MV-4-11 (cell line): Measurements from ENCODE around the gene WDSUB1.
A peak's percentile ranks its signal among the peaks of the same experiment; 100 is the strongest.

Source experiments
- DNase-seq: peaks from one replicate; lab custom pipeline; 2025; lab: John Stamatoyannopoulos, UW

WDSUB1 gene

DNA sequence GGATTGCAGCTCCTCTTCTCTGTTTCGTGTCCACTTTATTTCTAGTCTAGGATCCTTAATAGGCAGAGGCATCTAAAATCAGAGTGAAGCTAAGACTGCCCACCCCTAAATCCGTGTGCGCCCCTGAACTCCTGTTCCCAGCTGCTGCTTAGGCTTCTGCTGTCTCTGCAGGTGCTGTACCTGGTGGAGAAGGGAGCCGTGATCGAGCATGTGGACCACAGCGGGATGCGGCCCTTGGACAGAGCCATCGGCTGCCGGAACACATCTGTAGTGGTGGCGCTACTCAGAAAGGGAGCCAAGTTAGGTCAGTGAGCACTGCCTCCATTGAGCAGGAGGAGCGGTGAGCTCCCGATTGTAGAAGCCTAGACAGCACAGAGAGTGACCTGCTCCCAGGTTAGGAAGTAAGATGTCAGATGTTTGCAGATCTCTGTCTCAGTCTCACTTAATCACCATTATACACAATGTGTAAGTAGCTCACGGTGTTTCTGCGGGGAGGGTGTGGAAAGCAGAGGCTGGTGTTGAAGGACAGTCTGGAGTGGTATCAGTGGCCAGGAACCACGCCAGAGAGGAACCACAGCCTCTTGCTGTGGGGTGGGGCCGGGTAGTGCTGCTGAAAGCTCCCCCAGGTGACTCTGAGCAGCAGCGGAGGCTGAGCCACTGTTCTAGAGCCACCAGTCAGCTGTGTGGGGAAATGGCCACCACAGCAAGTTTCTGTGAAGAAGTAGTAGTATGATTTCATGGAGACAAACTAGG lies 62.3 kb downstream of the WDSUB1 start:
- no peak for DNase-seq

DNA sequence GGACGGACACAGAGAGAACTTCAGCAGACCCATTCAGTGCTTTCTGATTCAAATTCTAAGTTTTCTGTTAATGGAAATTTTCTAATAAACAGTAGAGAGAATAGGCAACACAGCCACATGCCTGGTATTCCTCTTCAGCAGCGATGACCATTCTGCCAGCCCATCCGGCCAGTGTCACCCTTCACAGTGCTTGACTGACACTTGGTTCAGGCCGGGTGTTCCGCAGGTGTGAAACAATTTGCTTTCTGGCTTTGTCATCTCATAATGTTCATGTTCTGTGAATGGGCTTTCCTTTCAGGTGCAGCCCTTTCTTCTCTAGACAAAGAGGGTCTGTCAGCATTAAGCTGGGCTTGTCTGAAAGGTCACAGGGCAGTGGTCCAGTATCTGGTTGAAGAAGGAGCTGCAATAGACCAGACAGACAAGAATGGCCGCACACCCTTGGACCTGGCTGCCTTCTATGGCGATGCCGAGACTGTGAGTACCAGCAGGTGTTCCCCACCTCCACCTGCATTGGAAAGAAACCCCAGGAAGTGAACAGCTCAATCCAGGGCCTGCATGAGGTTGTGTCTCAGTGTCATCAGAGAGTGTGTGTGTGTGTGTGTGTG lies 67.0 kb downstream of the WDSUB1 start:
- no peak for DNase-seq

GRCh38 chr2:159218389-159218788 lies 68.1 kb downstream of the WDSUB1 start:
- DNase-seq, result no peak

DNA sequence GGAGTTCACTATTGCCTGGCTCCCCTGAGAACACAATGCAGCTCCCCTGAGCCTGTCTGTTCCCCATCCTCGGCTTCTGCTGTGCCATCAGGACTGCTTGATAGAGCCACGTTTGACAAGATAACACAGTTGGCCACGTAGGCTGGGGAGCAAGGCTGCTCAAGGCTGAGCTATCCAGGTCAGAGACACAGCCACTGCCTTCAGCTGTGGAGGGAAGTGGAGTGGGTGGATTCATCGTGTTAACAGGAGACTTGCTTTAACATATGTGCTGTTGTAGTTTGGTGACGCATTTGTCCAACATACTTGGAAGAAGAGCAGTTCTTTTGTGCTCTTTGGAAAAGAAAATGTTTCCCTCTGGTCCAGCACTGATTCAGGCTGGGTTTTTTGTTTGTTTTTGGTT lies 68.8 kb downstream of the WDSUB1 start:
- no peak for DNase-seq

GRCh38 chr2:159215116-159215515 lies 71.4 kb downstream of the WDSUB1 start:
- DNase-seq, result no peak

GRCh38 chr2:159214325-159214865 lies 72.1 kb downstream of the WDSUB1 start:
- DNase-seq, result no peak

GRCh38 chr2:159213296-159213695 lies 73.2 kb downstream of the WDSUB1 start:
- no peak for DNase-seq

DNA sequence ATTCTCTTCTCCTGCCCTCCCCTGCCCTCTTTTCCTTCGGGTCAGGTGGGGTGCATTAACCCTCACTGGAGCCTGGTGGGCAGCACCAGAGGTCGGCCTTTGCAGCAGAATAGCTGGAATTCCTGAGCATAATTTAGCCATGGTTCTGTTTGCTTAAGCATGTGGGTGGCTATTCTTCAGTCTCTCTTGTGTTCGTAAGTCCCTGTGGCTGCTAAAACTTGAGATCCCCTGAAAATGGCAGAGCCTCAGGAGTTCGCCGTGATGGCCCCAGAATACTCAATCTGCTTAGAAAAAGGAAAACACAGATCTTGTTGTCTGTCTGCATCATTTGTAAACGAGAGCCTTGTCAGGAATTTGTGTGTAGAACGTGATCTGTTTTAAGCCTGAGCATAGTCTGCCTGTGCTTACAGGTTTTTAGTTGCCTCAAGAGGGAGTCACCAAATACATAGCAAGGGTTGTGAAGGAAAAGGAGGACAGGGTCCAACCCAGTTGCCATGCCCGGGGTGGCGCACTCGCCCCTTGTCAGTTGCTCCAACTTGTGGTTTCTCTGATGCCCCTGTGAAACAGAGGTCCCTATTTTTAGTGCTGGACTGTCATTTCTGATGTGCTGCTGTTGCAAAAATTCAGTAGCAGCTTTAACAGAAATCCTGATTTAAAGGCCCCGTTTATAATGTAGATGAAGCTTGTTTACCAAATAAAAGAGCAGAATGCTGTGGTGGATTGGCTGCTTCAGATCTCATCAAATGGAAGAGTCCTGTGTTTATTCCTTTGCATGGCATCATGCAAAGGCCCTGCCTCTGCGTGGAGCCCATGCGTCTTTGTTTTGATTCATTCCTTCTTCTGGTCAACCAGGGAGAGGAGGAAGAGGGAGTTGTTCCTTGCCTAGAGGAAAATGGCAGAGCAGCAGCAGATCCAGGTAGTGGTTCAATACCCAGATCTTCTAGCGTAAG lies 74.8 kb downstream of the WDSUB1 start:
- DNase-seq, result peak; percentile 11

DNA sequence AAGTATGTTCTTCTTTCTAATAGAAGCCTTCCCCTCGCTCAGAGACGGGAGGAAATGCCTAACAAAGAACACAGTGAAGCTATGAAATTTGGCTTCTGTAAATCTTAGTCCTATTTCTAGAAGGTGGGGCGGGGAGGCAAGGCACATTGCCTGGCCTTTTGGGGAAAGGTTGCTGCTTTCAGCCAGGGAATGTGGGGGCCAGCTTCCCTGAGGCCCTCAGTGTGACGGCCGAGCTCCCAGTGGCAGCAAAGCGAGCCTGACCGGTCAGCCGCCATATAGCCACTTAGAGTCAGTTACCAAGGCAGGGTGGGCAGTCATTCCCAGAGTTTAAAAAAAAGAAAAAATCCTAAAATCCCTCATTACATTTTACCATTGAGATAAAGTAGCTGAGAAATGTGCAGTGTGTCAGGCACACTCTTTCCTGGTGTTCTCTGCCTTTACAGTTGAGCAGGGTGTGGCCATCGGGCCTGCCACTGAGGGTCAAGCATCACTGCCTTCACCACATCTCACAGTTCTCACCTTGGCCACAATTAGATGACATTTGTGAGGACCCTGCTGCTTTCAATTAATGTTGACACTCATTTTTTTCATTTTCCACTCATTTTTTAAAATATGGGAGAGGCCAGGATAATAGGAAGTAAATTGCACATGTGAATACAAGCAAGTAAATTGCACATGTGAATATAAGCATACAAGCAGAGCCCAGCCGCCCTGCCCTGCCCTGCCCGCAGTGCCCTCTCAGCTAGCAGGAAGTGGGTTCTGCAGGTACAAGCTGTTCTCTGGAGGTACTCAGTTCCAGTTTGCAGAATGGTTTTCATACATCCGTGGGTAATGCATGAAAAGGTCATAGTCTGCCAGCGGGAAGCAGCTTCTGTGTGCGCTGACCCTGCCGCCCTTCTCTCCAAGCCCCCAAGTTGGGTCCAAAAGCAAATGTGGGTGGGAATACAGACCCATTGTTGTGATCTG lies 76.9 kb downstream of the WDSUB1 start:
- no peak for DNase-seq

DNA sequence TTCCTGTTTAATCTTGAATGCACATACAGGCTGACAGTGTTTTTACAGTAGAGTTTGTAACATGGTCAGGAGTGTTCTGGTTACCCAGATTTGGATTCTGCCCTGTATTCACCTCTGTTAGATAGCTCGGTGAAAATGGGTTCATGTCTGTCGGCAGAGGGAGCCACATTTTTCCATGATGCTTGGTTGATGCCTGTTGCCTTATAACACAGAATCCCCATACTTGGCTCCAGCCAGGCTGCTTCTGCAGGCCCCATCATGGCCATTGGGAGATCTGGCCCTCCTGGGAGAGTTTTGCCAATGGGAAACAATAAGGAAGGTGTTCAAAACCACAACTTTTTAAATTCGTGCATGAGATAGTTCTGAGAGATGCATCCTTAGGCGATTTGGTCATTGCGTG lies 78.1 kb downstream of the WDSUB1 start:
- DNase-seq, result no peak

DNA sequence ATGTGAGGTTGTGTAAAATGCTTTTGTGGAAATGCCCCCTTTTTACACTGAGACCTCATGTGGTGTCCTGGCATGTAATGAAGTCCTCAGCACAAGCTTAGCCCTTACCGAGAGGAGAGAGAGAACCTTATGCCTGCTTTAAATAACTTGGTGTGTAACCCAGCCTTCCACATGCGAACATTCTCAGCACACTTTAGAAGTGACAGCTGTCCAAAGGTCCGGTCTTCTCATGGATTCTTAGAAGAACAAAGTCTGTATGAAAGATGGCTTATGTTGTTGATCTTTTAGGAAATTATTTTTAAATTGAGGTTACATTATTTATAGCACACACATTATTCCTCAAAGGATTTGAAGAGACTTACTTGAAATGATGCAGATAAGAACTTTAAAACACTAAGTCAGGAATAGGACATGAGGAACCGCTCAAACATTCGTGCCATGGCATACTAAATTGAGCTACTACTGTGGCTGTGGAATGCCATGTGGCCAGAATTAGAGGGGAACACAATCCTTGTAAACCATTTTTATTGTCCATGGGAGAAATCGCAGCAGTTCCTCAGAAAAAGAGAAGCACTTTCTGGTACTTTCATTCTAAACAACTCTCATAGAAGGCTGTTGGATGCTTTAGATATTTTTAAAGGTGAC lies 79.6 kb downstream of the WDSUB1 start:
- no peak for DNase-seq

DNA sequence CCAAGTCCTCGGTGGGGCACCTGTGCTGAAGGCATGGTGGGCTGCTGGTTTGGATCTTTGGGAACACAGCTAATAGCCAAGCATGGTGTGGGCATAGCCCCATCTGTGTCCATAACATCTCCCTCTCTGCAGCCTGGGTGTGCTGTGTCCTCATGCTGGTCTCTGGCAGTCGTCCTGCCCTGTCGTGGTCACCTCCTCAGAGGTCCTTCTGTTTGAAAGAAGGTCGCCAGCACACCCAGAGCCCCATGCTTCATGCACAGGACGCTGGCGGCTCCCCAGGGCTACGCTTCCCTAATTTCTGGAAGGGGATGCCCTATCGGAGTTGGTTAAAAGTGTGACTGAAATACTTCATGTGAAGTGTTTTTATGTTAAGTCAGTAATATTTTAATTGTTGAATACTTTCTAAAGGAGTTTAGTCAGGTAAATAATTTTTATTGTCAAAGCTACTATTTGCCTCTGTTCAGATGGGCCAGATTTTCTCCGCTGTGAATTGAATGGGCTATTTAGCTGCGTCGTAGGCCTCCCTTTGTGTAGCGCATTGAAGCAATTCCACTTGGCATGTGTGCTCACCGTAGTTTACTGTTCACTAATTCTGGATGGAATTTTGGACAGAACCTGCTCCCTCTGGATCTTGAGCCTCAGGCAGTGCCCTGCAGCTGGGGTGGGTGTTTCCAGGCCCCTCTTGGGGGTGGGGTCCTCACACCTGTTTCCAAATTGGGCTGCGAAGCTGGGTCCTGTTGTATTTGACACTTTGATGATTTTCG lies 81.9 kb downstream of the WDSUB1 start:
- DNase-seq, result no peak

DNA sequence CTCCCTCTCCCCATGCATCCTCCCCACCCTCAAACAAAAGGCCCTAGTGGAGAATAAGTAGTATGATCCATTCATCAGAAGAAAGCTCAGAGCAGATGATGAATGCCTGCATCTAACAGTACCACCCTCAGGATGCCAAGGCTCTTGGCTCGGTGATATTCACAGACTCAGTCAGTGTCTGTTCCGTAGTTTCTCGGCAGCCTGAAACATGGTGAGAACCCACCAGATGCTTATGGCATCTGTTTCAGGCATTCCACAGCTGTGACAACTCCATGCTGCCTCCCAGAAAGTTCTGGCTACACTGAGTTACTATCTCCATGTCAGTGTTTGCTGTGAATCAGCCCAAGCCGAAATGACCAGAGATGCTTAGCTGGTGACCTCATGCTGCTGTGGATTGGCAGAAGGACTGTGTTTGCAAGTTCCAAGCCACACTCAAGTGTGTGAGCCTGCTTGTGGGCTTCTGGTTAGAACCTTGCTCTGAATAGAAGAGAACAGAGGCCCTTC lies 83.9 kb downstream of the WDSUB1 start:
- DNase-seq, result no peak

GRCh38 chr2:159201360-159202063 lies 85.0 kb downstream of the WDSUB1 start:
- DNase-seq, result no peak

DNA sequence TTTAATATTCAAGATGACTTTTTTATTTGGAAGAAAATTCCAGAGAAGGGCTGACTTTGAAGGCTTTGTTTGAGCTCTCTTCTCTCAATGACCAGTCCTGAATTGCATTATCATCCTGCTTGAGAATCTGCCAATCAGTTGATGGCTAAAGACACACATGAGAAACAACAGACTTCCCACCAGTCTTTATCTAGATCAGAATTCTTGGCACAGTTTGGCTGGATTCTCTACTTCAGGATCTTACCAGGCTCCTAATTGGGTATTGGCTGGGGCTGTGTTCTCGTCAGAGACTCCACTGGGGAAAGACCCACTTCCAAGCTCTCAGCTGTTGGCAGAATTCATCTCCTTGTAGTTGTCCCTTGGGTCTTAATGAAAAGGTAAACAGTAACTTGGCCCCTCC lies 86.0 kb downstream of the WDSUB1 start:
- no peak for DNase-seq

DNA sequence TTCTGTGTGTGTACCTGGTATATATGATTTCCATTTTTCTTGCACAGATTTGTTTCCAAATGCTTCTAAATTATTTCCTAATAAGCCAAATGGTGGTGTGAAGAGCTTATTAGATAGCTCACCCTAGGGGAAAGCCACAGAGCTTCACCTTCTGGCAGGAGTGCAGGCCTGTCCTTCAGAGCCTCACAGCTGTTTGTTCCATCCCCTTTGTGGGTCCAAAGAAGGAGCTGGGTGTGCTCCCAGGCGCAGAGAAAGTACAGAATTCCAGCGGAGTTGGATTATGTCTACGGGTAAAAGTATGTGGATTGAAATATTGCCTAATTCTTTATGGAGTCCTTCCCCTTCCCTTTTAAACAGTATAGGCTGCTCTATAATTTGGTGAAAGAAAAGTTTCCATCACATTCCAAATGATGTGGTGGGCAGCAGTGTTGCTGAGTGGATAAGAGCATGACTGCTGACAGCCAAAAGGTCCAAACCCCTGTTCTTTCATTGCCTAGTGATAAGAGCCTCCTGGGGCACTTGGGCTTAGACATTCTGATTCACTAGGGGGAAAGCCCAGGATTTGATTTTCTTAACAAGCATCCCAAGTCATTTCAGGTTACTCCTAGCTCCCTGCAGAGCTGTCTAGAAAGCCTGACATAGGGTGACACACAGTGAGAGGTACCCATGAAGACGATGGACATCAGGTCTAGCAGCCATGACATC lies 86.6 kb downstream of the WDSUB1 start:
- no peak for DNase-seq

DNA sequence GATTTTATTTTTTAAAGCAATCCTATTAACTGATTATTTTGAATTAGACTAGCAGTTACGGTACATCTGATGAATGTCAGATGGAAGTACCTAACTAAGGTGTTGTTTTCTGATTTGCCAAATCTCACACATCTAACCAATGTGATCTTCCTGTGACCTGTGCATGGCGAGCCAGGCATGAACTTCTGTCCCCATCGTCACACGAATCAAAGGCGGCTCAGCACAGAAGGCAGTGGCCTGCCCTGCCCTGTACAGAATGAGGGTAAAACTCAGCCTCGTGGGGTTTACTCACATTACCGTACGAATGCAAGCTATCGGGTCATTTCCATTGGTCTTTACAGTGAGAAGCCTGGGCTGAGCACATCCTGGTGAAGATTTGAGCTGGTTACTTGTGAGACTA lies 87.3 kb downstream of the WDSUB1 start:
- DNase-seq, result no peak

DNA sequence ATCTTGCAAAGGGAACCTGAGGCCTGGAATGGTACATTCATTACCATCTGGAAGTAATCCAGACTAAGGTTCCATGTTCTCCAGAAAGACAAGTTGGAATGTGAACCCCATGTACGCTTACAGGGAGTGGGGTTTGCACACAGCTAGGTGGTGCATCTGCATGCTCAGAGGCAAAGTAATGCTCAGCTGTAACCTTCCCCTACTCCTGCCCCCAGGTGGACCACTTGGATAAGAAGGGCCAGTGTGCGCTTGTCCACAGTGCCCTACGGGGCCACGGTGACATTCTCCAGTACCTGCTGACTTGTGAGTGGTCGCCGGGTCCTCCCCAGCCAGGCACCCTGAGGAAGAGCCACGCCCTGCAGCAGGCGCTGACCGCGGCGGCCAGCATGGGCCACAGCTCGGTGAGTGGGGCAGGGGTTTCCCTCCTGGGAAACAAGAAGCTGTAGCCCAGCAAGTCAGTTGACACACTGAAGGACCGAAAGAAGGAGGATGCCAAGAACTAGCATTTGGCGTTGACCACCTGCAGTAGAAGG lies 90.0 kb downstream of the WDSUB1 start:
- no peak for DNase-seq
